Activated T-helper 1 cell treated with Interleukin-2 at 50 U/mL for 16 hours (primary cell): ENCODE results near the gene AGO1.
A peak's percentile ranks its signal among the peaks of the same experiment; 100 is the strongest.

Experiments used
- DNase-seq: peaks from one replicate; pipeline ENCODE4 v3.0.0-alpha.2; 2020; ENCODE audit warnings: low read depth

Gene AGO1

DNA sequence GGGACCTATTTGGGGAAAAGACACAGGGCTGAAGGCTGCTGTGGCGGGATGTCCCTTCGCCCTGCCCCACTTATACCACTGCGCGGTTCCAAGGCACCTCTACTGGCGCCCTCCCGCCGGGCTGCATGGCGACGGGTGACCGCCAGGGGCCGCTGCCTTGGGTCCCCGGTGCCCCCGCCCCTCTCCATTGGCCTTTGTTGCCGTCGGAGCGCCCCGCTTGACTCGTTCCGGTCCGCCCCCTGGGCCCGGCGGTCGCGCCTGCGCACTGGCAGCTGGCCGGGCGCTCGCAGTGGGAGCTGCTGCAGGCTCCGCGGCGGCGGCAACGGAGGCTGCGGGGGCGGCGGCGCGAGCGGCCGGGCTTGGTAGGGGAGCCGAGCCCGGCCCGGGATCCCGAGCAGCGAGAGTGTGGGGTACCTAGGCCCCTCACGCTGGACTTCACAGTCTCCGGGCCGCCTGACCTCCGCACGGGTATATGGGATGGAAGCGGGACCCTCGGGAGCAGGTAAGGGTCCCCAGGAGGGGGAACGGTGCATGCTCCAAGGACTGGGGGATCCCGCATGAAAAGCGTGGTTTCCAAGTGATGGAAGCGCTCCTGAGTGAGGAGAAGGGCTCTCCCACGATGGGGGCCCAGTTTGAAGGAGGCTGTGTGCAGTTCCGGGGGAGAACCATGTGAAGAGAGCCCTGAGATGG is at the start of gene AGO1:
TSS of gene AGO1 (plus strand) at position 265 of the 690 bp plus-strand sequence. CDS start at position 478, 213 bp downstream.
- DNase-seq: peak; percentile 97

DNA sequence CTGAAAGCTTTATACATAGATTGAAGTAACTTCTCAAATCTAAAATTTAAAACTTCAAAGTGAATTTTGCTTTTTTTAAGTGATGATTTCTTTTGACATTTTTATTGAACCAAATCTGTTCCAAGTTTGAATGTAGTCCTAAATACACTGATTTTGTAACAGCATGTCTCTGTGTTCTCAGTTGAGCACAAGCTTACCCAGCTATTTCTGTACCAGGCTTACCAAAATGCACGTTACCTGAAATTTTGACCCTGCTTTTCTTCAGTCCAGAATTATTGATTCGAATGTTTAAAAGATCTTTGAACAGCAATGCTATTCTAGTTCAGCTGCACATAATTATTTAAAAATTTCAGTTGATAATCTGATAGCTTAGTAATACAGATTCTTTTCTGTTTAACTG is 49.6 kb upstream of the AGO1 start:
- DNase-seq: no peak

DNA sequence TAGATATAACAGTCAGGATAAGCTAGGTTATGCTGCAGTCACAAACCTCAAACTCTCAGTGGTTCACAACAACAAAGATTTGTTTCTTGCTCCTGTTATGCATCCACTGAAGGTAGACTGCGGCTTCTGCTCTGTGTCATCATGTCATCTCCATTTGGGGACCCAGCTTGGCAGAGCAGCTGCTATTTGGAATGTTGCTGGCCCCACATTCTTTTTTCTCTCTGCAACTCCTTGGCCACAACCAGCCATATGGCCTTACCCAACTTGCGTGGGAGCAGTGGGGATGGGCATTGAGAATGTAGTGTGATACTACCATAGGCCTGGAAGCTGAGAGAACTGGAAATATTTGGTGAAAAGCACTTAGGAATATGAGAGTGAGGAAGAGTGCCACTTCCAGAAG is 48.8 kb upstream of the AGO1 start:
- no peak for DNase-seq

DNA sequence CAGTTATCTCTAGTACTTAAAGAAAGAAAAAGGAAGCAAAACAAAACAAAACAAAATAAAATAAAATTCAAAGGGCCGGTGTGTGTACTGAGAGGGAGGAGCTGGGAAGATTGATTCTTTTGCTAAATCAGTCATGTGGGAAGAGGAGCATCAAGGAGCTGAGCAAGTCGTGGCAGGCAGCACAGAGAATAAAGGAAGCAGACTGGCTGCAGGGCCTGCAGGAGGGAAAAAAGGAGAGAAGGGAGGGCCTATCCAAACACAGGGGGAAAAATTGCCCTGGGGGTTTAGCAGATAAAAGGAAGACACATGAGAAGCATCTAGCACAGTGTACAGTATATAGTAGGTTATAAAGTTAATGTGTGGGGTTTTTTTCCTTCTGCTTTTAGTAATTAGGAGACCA is 47.6 kb upstream of the AGO1 start:
- no peak for DNase-seq

DNA sequence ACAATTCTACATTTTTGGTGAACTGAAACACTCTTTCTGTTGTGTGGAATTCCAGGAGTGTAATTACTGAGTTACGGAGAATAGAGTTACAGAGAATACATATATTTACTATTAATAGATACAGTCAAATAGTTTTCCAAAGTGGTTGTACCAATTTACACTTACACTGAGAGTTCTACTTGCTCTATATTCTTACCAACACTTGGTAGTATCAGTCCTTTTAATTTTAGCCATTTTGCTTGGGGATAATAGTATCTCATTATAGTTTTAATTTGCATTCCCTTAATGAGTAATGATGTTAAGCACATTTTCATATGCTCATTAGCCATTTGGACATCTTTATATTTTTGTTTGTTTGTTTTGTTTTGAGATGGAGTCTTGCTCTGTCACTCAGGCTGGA is 46.3 kb upstream of the AGO1 start:
- DNase-seq: no peak

DNA sequence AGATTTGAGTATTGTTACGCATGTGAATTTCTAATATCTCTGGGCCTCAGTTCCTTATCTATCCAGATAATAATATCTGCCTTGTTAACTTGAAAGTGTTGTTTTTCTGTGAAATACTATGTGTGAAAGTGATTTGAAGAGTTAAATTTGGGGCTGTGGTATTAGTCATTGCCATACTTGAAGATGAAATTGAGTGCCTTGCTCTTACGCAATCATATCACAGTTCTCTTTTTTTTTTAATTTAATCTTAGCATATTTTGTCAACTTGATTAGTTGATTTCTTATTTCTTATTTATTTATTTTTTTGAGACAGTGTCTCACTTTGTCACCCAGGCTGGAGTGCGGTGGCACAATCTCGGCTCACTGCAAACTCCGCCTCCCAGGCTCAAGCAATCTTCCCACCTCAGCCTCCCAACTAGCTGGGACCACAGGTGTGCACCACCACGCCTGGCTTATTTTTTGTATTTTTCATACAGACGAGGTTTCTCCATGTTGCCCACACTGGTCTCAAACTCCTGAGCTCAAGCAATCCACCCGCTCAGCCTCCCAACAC is 44.2 kb upstream of the AGO1 start:
- no peak for DNase-seq

DNA sequence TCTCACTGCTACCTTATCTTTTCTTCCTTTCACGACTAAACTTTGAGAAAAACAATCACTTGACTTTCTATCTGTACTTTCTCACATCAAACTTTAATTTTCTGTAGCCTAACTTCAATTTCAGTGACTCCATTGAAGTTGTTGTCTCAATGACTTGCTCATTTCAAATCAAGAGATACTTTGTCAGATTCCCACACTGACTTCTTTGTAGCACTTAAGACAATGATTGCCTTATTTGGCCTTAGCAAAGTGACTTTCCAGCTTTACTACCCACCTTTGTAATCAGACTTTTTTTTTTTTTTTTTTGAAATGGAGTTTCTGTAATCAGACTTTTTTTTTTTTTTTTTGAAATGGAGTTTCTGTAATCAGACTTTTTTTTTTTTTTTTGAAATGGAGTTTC is 38.2 kb upstream of the AGO1 start:
- no peak for DNase-seq

DNA sequence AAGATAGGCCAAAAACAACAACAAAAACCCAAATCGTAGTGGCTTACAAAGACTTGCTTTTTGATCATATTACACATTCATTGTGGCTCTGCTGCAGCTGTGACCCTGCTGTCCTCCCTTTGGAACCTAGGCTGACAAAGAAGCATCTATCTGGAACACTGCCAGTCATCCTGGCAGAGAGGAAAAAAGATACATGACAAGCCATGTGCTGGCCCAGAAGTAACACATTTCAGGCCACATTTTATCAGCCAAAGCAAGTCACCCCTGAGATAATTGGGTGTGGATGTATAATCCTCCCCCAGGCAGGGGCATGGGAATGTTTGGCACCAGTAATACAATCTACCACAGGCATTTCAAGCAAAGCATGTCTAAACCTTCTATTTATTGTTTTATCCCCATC is 37.2 kb upstream of the AGO1 start:
- DNase-seq: no peak

DNA sequence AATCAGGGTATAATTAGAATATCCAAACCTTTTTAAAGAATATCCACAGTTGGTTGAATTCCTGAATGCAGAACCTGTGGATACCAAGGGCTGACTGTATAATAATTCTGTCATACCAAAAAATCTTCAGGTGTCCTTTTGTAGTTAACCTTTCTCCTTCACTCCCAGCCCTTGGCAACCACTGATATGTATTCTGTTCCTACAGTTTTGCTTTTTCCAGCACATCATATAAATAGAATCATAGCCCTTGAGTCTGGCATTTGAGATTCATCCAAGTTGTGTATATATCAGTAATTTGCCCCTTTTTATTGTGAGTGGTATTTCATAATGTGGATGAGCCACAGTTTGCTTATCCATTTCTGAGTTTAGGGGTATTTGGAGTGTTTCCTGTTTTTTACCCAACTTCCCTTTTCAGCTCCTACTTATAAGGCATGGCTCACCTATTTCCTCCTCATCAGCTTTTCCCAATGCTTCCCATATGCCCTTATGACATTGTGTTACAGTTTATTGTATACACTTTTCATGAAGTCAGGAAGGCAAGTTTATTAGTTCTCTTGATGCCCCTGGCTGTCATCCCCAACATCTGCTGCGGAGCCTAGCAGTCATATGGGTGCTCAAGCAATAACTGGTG is 35.0 kb upstream of the AGO1 start:
- DNase-seq: no peak

DNA sequence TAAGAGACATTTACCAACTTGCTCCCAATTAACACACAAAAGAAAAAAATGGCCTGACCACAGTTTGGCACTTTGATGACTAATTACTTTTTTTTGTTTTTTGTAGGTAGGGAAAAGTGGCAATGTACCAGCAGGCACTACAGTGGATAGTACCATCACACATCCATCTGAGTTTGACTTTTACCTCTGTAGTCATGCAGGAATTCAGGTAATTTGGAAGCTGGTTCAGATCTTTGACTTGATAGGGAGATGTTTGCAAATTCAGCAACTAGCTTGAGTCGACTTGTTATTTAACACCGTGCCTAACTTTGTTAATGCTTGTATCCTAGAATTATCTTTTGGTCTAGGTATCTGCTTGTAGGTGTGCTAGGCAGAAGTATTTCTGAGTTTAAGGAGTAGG is 33.0 kb upstream of the AGO1 start:
- DNase-seq: no peak

DNA sequence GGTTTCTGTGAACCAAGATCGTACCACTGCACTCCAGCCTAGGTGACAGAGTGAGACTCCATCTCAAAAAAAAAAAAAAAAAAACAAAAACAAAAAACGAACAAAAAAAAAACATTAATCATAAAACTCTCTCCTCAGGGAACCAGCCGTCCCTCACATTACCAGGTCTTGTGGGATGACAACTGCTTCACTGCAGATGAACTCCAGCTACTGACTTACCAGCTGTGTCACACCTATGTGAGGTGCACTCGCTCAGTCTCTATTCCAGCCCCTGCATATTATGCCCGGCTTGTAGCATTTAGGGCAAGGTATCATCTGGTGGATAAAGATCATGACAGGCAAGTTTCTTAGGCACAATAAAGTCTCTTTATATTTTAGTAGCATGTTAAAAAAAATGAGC is 32.3 kb upstream of the AGO1 start:
- DNase-seq: no peak

DNA sequence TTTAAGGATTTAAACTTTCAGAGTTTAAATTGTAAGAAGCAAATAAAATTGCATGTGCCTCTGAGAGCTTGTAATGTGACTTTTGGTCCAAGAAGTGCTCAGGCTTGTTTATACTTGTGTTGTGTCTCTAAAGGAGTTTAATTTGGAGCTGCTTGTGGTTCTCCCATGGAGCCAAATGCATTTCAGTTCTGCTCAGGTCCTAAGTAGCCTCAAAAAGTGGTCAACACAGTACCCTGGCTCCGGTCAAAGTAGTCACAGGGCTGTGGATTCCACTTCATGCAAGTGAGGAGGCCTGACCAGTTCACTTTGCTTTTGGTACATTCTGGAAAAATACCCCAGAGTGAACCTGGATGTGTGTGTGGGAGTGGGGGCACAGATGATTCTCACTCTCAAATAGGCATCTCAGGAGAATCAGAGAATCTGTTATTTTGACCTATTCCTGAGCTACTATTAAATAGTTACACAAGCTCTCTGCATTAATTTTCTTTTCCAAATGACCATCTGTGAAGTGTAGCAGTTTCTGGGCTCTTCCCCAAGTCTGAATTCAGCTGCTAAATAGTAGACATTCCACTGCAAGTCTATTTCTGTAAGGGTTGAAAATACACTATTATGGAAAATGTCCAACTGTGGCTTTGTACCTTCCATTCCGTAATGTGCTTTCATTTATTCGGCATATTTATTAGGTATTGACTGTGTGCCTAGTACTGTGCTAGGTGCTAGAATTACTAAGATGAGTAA is 31.7 kb upstream of the AGO1 start:
- DNase-seq: no peak

DNA sequence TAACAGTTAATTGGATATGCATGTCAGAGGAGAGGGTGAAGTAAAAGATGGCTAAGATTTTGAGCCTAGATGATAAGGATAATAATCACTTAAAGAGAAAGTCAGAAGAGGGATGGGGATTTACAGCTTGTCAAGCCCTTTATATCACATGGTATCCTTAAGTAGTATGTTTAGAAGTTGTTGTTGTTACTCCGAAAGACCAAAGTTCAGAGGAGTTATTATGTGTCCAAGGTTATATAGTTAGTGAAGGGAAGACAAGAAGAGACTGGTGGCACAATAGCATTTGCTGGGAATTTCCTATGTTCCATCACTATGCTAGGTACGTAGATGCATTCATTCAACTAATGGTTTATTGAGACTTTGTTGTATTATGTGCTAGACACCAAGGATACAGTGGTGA is 30.8 kb upstream of the AGO1 start:
- DNase-seq: no peak

DNA sequence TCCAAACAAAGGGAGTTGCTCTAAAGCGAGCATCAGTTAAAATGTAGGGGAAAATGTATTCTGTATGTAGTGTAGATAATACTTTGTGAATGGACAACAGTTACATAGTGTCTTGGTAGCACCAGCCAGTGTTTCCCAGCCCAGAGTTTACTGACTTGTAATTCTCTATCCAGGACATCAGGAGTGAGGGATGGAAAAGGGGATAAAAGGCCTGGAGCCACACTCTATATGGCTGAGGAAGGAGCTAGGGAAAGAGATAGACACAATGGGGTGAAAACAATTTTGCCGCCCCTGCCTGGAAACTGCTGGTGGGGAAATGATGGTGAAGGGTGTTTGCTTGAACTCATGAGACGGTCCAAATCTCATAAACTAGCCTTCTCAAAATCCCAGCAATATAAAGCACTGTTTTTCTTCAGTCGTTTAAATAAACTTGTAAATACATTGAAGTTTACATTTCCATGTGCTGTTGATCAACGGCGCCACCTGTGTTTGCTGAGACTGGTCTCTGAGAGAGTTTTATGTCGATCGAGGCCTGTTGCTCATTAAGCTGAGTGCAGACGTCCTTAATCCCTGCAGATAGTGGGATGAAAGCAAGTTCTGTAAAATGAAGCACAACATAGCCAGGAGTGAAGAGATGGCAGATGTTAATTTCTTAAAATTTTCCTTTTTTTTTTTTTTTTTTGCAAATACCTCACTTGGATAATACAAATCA is 27.9 kb upstream of the AGO1 start:
- DNase-seq: no peak

DNA sequence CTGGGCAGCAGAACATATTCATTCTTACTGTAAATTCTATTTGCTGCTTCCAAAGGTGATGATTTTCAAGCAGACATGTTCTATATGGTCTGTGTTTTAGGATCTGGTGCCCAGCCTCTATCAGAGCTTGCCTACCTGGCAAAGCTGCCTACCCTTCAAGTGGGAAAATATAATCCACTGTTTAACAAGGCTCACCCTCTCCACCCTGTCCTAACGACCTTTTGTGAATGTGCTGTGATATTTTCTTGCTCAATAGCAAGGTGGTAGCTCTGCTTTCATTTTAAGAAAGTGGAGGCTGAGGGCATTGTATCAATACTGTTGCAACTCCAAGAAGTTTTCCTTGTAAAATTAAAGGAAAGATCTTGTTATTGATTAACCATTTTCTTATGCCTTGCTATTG is 26.0 kb upstream of the AGO1 start:
- no peak for DNase-seq

DNA sequence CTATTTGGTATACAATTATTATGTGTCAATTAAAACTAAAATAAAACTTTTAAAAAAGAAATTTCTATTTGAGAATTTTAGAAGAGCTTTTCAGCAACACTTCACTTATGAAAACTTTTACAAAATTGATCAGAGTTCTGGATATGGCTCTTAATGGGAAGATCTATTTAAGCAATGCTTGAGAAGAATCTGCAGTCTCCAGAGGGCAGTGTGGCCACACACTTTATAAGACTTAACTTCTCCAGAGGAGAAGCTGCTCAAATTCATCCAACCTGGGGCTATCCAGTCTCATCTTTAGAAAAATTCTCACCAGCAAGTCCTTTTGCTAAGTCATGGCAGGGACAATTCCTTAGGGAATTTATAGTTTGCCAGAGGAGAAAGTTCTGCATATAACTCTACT is 25.2 kb upstream of the AGO1 start:
- DNase-seq: no peak

DNA sequence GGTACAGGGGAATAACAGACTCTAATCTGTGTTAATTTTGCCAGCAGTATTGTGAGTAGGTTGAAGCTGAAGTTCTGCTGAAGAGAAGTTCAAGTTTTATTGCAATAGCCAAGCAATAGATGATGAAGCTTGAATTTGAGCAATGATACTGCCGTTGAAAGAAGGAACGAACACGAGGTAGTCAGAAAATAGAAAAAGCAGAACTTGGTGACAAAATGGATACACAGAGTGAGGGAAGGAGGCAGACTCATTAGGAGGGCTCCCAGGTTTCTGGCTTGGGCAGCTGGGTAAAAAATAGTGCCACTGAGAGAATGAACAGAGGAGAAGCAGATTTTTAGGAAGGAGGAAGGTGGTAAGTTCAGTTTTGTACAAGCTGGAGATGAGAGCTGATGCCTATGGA is 22.3 kb upstream of the AGO1 start:
- DNase-seq: no peak

DNA sequence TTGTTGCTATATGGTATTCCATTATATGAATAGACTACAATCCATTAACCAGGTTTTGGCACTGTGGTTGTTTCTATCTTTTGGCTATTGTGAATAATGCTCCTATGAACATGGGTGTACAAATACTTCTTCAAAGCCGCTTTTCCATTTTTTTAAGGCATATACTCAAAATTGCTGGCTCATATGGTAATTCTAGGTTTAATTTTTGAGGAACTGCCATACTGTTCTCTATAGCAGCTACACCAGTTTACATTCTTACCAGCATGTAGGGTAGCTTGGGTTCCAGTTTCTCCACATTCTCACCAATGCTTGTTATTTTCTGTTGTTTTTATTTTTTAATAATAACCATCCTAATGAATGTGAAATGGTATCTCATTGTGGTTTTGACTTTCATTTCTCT is 19.9 kb upstream of the AGO1 start:
- no peak for DNase-seq

DNA sequence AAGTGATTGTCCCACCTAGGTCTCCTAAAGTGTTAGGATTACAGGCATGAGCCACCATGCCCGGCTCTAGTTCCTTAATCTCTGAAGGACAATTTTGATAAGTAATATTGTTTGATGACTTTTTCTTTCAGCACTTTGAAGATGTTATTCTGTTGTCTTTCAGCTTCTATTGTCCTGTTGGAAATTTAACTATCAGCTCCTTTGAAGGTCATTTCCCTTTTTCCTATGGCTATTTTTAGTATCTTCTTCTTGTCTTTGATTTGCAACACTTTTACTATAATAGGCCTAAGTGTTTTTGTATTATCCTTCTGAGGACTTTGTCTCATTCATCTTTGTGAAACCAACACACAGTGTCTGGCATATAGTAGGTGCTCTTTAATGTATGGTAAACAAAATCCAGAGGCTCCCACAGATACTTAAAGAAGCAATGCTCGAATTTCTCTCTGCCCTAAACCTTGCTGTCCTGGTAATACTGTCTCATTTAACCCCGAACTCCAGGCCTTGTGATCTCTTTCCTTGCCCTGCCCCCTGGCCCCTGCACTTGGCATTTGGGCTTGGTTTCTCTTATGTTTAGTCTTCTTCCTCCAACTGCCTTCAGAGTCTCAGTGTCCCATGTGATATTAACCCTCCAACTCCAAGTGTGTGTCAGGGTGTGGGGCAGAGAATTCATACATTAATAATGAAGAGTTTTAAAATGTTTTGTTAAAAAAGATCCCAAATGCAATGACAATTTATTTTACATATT is 19.0 kb upstream of the AGO1 start:
- no peak for DNase-seq

DNA sequence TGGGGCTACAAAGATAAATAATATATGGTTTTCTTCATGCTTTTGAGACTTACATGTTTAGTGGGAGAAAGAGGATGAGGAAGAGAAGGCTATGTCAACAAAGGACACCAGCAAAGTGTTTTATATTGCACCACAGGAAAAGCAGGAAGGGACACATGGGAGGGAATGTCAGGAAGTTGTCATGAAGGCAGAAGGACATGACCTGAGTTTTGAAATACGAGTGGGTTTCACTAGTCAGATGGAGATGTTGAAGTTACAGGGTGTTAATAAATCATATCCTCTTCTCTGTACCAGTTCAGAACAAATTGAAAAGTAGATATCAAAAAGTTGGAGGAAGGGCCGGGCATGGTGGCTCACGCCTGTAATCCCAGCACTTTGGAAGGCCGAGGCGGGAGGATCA is 18.2 kb upstream of the AGO1 start:
- DNase-seq: no peak

DNA sequence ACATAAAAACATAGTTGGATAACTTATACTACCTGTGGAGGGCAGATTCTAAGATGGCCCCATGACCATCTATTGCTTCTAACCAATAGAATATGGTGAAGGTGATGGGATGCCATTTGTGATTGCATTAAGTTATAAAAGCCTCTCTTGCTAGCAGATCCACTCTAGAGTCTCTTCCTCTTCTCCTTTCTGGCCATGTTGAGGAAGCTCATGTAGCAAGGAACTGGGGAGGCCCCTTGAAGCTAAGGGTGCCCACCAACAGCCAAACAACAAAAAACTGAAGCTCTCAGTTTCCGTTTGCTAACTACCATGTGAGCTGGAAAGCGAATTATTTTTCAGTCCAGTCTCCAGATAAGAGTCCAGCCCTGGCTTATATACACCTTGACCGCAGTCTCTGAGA is 16.0 kb upstream of the AGO1 start:
- DNase-seq: no peak
